WI38 (cell line): ENCODE data around the gene TIMM8A.

Experiments used
- H3K4me3 ChIP-seq: 2 replicates; pipeline ENCODE4 v1.5.1; 2011; ENCODE audit warnings: low read depth, mild to moderate bottlenecking, control low read depth, low read length
- TF ChIP-seq, protein P1 (sequence below): IDR thresholded peaks from 2 replicates; pipeline ENCODE4 v1.5.1; 2012; ENCODE audit warnings: low read depth, mild to moderate bottlenecking, control low read depth, low read length

The TIMM8A gene, protein sequence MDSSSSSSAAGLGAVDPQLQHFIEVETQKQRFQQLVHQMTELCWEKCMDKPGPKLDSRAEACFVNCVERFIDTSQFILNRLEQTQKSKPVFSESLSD

DNA sequence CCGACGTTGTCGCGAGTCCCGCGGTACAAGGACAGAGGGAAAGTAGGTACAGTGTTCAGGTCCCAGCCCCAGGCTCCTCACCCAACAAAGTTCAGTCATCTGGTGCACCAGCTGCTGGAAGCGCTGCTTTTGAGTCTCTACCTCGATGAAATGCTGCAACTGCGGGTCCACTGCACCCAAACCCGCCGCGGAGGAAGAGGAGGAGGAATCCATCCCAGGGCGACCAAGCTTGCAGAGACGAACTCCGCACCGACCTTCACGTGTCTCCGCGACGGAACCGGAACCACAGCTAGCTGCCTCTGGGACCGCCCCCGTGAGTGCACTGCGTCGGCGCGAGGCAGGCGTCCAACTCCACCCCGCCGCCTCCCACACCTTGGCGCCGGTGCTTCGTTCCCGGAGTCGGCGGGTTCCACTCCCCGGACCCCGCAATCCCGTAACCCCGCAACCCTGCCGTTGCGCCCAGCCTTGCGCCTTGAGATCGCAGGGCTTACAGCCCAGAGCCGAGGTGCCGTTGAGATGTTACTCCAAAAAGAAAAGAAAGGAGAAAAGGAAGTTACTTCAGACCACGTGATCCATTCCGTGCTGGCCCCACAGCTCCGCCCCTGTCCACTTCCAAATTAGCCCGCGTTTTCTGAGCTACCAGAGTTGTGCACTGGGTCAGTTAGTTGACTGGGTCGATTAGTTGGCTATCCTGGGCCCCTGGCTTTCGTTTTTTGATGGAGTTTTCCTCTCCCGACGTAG lies at the start of gene TIMM8A:
Gene TIMM8A (minus strand): TSS at position 291 of the 741 bp plus-strand sequence. CDS start 78 bp downstream, at position 213.
- TF ChIP-seq, protein P1, sequence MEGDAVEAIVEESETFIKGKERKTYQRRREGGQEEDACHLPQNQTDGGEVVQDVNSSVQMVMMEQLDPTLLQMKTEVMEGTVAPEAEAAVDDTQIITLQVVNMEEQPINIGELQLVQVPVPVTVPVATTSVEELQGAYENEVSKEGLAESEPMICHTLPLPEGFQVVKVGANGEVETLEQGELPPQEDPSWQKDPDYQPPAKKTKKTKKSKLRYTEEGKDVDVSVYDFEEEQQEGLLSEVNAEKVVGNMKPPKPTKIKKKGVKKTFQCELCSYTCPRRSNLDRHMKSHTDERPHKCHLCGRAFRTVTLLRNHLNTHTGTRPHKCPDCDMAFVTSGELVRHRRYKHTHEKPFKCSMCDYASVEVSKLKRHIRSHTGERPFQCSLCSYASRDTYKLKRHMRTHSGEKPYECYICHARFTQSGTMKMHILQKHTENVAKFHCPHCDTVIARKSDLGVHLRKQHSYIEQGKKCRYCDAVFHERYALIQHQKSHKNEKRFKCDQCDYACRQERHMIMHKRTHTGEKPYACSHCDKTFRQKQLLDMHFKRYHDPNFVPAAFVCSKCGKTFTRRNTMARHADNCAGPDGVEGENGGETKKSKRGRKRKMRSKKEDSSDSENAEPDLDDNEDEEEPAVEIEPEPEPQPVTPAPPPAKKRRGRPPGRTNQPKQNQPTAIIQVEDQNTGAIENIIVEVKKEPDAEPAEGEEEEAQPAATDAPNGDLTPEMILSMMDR, result no peak
- peak within 1 kb of the TSS; percentile 73 for H3K4me3 ChIP-seq

DNA sequence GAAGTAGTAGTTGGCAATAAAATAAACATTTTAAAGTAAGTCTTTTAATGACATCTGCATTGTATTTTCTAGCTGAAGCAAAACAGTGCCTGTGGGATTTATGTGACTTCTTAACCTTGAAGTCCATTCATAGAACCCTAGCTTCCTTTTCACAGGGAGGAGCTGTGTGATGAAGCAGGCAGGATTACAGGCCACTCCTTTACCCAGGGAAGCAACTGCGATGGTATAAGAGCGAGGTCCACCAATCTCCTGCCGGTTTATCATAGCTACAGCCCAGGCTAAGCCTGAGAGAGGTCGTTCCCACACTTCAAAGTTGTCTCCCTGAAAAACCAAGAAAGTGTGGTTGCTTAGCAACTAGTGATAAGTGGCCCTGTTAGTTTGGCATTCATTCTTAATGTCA lies 49.2 kb upstream of the TIMM8A start:
- TF ChIP-seq, protein P1, result no peak
- H3K4me3 ChIP-seq, result no peak overlapping the region

DNA sequence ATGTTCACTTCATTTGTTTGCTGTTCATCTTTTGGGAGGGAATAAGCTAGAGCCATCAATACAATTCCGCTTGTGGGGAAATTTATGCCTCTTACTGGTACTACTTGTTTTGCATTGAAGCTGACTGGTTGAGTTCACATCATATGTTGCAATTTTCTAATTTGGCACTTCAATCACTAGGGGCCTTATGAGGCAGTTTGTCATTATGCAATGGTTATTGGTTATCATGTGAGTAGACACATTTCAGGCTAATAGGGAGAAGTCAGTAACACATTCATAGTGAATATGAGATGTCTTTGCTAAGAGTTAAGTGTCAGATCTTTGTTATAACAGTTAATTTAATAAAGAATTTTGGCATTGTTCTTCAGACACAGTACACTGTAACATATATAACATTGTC lies 47.2 kb upstream of the TIMM8A start:
- H3K4me3 ChIP-seq, result no peak overlapping the region
- TF ChIP-seq, protein P1, result no peak

DNA sequence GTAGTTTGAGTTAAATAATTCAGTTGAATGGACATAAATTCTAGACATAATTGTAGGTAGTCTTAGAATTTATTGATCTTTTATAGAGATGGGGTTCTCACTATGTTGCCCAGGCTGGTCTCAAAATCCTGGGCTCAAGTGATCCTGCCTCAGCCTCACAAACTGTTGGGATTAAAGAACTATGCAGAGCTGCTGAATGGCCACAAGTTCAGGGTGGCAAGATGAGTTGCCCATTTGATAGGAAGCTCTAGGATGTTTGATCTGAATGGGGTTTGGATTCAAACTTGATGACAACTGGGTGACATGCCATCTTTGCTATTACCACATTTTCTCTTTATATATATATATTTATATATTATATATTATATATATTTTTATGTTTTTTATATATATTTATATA lies 45.8 kb upstream of the TIMM8A start:
- TF ChIP-seq, protein P1, result no peak
- H3K4me3 ChIP-seq, result no peak overlapping the region

DNA sequence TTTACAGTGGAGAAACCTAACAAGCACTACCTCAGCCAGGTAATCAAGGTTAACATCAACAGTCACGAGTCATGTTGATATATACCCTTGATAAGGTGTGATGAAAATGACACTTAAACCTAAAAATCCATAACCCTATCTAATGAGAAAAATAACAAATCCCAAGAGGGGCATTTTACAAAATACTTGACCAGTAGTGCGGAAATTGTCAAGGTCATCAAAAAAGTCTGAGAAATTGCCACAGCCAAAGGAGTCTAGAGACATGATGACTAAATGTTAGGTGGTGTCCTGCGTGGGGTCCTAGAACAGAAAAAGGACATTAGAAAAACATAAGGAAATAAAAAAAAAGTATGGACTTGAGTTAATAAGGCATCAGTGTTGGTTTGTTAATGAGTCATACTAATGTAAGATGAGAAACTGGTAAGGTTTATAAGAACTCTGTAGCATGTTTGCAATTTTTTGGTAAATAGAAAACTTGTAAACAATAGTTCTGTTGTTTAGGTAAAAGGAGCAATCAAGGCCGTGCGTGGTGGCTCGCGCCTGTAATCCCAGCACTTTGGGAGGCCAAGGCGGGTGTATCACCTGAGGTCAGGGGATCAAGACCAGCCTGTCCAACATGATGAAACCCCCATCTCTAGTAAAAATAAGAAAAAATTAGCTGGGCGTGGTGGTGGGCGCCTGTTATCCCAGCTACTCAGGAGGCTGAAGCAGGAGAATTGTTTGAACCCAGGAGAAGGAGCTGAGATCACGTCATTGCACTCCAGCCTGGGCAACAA lies 45.2 kb upstream of the TIMM8A start:
- TF ChIP-seq, protein P1, result no peak
- no peak overlapping the region for H3K4me3 ChIP-seq

DNA sequence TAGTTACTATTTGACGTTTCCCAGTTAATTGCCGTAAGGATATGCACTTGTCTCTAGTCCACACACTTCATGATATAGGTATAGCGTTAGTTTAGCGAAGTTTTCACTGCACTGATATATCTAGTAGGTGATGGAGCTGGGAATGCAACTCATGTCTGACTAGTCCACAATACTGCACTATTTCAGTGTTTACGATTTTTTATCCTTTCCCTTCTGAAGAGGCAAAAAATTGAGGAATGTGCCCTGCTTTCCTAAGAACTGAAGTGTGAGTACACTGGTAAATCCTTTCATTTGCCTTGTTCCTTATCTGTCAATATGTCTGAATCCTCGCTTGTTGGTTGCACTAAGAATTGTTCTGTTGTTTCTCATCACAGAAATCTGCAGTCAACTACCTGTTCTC lies 43.3 kb upstream of the TIMM8A start:
- TF ChIP-seq, protein P1, result no peak

More for the DNA sequence above, 43.3 kb upstream of the TIMM8A start:
- peak overlapping the region; percentile 66 for H3K4me3 ChIP-seq
